Activated B cell treated with CpG ODN at 0.5 μM for 24 hours (primary cell): ENCODE data around the gene SYNPO2. TPM values are rescaled to one million over a fixed set of nuclear protein-coding genes. Genes with fewer than 3 reads are reported as not detected.

Experiments
- ATAC-seq: fragments of 200-7000 bp; cut with Tn5 transposase; one replicate; pipeline ENCODE4 v1.10.0; 2021; ENCODE audit warnings: low read depth, mild to moderate bottlenecking, moderate library complexity
- CTCF ChIA-PET: fragments of 350-600 bp; sonication (Branson Sonifier 250); formaldehyde crosslinking; loops from one replicate; lab custom pipeline; 2021; ENCODE audit warnings: antibody characterized with exemption; lab: Charles Lee
- POLR2A ChIA-PET: fragments of 350-600 bp; sonication (Branson Sonifier 250); formaldehyde crosslinking; loops from one replicate; lab custom pipeline; 2021; ENCODE audit warnings: antibody characterized with exemption; lab: Charles Lee
- DNase-seq: peaks from one replicate; pipeline ENCODE4 v3.0.0; 2022
- H3K27ac Mint-ChIP-seq: one replicate; pipeline ENCODE4 v1.8.0; 2020; ENCODE audit warnings: mixed read lengths
- H3K27me3 Mint-ChIP-seq: one replicate; pipeline ENCODE4 v1.8.0; 2021; ENCODE audit warnings: mixed read lengths
- H3K36me3 Mint-ChIP-seq: one replicate; pipeline ENCODE4 v1.8.0; 2021; ENCODE audit warnings: low read depth, mixed read lengths
- H3K4me1 Mint-ChIP-seq: one replicate; pipeline ENCODE4 v1.8.0; 2021; ENCODE audit warnings: mixed read lengths
- H3K4me3 Mint-ChIP-seq: one replicate; pipeline ENCODE4 v1.8.0; 2020; ENCODE audit warnings: mild to moderate bottlenecking, mixed read lengths
- H3K9me3 Mint-ChIP-seq: one replicate; pipeline ENCODE4 v1.8.0; 2020; ENCODE audit warnings: mixed read lengths
- intact Hi-C: fragments of 100-400 bp; cut with micrococcal nuclease; formaldehyde crosslinking; loops from one replicate; pipeline ENCODE4 v1.15.1; 2024
- total RNA-seq: library from RNA; stranded (reverse); gene quantifications from 2 replicates; pipeline ENCODE4 v1.2.3, GENCODE V29; 2022
- TF ChIP-seq, protein P1 (sequence below): fragments of 200-600 bp; IDR thresholded peaks from one replicate; pipeline ENCODE4 v1.8.0; 2022; ENCODE audit warnings: antibody characterized with exemption, mild to moderate bottlenecking

Gene SYNPO2
- total RNA-seq, 1 donor from 2014 or later = 0.18 TPM

- CTCF ChIA-PET = no interaction called here
- Mint-ChIP-seq H3K27ac (no peak overlapping the region), H3K36me3 (no peaks in the 10 kb centered on the region), H3K27me3 (peaks cover 6% of the 10 kb centered on the region), H3K4me3 (no peak overlapping the region), H3K4me1 (peaks cover 3% of the 10 kb centered on the region), H3K9me3 (no peaks in the 10 kb centered on the region)
- no peak for DNase-seq
- TF ChIP-seq, protein P1, sequence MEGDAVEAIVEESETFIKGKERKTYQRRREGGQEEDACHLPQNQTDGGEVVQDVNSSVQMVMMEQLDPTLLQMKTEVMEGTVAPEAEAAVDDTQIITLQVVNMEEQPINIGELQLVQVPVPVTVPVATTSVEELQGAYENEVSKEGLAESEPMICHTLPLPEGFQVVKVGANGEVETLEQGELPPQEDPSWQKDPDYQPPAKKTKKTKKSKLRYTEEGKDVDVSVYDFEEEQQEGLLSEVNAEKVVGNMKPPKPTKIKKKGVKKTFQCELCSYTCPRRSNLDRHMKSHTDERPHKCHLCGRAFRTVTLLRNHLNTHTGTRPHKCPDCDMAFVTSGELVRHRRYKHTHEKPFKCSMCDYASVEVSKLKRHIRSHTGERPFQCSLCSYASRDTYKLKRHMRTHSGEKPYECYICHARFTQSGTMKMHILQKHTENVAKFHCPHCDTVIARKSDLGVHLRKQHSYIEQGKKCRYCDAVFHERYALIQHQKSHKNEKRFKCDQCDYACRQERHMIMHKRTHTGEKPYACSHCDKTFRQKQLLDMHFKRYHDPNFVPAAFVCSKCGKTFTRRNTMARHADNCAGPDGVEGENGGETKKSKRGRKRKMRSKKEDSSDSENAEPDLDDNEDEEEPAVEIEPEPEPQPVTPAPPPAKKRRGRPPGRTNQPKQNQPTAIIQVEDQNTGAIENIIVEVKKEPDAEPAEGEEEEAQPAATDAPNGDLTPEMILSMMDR = no peak
- POLR2A ChIA-PET = no interaction called here
- intact Hi-C loops = no loop called here
- ATAC-seq = no peak
Observed at GRCh38 chr4:119098306-119098705, 209.7 kb downstream of the SYNPO2 start.

DNA sequence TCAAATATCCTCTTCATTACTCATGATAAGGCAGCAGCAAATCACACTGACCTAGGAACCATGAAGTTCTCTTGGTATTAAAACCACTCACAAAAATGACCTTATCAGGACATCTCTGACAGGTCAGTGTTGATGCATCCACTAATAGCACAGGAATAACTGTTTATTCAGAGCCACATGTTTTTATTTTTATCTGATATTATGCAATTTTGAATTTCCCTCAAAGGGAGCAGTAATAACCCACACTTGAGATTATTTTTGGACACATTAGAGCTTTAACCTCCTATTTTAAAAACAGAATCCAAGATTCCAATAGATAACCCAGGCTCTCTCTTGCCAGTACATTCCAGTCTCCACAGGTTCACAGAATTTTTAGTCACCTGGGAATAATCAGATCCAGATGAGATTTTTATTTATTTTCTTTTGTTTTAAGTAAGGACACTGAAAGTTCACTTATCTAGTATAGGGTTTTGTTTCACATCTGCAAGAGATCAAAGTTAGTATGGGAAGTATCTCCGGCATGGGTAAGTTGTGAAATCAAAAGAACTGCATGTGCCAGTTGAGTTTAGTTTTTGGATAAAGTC, 210.7 kb downstream of the SYNPO2 start:
- Mint-ChIP-seq H3K27ac (no peak overlapping the region), H3K4me3 (no peak overlapping the region), H3K9me3 (no peaks in the 10 kb centered on the region), H3K4me1 (peaks cover 3% of the 10 kb centered on the region), H3K36me3 (no peaks in the 10 kb centered on the region), H3K27me3 (peaks cover 5% of the 10 kb centered on the region)
- no peak for ATAC-seq
- intact Hi-C loops = no loop called here
- ChIA-PET POLR2A (no interaction called here), CTCF (no interaction called here)
- TF ChIP-seq, protein P1 = no peak
- no peak for DNase-seq

DNA sequence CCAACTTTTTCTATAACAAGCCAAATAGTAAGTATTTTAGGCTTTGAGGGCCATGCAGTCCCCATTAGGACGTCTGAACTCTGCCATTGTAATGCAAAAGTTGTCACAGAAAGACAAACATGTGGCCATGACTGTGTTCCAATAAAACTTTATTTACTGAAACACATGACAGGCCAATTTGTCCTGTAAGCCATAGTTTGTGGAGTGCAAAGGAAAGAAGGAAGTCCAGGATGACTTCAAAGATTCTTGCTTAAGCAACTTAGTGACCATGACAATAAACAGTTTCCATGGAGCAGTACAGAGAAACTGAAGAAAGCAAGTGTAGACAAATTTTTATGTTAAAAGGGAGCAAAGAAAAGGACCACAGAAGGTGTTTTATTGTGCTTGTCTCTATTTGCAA, 212.0 kb downstream of the SYNPO2 start:
- no peak for DNase-seq
- Mint-ChIP-seq H3K27me3 (peaks cover 5% of the 10 kb centered on the region), H3K4me3 (no peak overlapping the region), H3K4me1 (peaks cover 3% of the 10 kb centered on the region), H3K36me3 (no peaks in the 10 kb centered on the region), H3K9me3 (no peaks in the 10 kb centered on the region), H3K27ac (no peak overlapping the region)
- TF ChIP-seq, protein P1 = no peak
- ChIA-PET POLR2A (no interaction called here), CTCF (no interaction called here)
- ATAC-seq = no peak
- intact Hi-C loops = no loop called here

DNA sequence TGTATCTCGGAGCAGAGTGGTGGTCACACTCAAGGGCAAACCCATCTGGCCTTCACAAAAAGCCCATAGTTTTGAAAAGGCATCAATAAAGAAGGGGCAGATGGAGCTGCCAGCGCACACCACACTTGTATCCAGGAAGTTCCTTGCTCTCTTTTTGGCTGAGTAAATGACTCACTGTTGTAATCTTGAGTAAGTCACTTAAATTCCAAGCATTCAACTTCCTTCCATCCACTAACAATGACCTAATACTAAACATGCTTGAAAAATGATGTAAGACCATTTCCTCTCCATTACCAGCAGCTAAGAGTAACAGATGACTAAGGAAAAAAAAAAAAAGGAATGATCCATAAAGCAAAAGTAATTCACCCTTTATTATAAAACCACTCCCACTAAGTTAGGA, 214.6 kb downstream of the SYNPO2 start:
- ChIA-PET CTCF (no interaction called here), POLR2A (no interaction called here)
- ATAC-seq (no peak), DNase-seq (no peak)
- H3K36me3 Mint-ChIP-seq = no peaks in the 10 kb centered on the region
- TF ChIP-seq, protein P1 = no peak
- intact Hi-C loops = no loop called here
- no peaks in the 10 kb centered on the region for H3K9me3 Mint-ChIP-seq
- no peaks in the 10 kb centered on the region for H3K27me3 Mint-ChIP-seq
- no peak overlapping the region for H3K4me3 Mint-ChIP-seq
- H3K27ac Mint-ChIP-seq = no peak overlapping the region
- no peaks in the 10 kb centered on the region for H3K4me1 Mint-ChIP-seq

- POLR2A ChIA-PET = no interaction called here
- Mint-ChIP-seq H3K36me3 (no peaks in the 10 kb centered on the region), H3K27me3 (no peaks in the 10 kb centered on the region), H3K9me3 (no peaks in the 10 kb centered on the region), H3K4me1 (no peaks in the 10 kb centered on the region), H3K27ac (no peak overlapping the region), H3K4me3 (no peak overlapping the region)
- ATAC-seq = no peak
- CTCF ChIA-PET = no interaction called here
- TF ChIP-seq, protein P1 = no peak
- intact Hi-C loops = no loop called here
- DNase-seq = no peak
Observed at GRCh38 chr4:119104644-119105273, 216.1 kb downstream of the SYNPO2 start.
